GM04504 (cell line): ENCODE measurements around the gene PDCD2L.
A peak's percentile ranks its signal among the peaks of the same experiment; 100 is the strongest.
"Not testable (repeated sequence)": the region's sequence is repeated elsewhere in the genome, so short reads cannot be mapped to it uniquely, and the experiment has no call there.

Source experiments
- DNase-seq: peaks from one replicate; pipeline ENCODE4 v3.0.0-alpha.2; 2012; ENCODE audit warnings: low read depth

Gene PDCD2L, protein sequence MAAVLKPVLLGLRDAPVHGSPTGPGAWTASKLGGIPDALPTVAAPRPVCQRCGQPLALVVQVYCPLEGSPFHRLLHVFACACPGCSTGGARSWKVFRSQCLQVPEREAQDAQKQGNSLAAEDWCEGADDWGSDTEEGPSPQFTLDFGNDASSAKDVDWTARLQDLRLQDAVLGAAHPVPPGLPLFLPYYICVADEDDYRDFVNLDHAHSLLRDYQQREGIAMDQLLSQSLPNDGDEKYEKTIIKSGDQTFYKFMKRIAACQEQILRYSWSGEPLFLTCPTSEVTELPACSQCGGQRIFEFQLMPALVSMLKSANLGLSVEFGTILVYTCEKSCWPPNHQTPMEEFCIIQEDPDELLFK

DNA sequence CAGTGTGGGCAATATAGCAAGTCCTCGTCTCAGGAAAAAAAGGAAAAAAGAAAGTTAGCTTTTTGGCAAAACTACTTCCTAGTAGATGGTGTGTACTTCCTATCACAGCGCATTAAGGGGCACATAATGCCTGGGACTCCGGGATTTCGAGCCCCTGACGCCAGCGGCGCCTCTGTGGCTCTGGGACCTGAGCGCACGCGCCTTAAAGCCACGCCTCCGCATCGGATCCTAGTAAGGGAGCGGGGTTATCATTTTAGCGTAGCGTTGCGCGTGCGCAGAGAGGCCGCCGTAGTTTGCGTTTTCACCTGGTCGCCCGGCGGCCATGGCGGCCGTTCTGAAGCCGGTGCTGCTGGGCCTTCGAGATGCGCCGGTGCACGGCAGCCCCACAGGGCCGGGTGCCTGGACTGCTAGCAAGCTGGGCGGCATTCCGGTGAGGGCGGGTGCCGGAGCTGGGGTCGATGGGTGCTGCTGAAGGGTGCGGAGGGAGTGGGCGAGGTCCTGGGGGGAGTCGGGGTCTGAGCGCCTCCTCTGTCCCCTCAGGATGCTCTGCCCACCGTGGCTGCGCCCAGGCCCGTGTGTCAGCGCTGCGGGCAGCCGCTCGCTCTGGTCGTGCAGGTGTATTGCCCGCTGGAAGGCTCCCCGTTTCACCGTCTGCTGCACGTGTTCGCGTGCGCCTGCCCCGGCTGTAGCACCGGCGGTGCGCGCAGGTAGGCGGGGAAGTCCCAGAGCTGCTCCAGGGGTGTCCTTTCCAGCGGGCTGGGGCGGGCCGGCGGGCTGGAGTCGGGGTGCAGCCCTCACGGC lies at the start of gene PDCD2L:
Gene PDCD2L (plus strand): TSS at position 291 of the 801 bp plus-strand sequence. CDS start 32 bp downstream, at position 323.
- peak; percentile 61 for DNase-seq

DNA sequence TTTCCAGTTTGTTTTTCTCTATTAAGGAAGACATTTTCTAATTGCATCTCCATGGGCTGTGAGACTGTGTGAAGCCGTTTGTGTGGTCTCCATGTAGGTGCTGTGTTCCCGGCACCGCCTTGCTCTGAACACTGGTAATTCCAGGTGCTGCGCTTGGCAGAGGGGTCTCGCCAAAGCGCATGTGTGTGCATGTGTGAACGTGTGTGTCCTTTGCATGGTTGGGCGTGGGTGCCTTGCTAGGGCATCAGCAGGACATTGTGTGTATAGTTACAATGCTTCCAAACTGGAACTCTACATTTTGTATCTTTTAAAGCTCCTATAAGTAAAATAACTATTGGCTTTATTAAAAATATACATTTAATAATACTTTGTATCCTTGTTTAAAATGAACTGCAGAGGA lies 49.0 kb upstream of the PDCD2L start:
- DNase-seq, result no peak

DNA sequence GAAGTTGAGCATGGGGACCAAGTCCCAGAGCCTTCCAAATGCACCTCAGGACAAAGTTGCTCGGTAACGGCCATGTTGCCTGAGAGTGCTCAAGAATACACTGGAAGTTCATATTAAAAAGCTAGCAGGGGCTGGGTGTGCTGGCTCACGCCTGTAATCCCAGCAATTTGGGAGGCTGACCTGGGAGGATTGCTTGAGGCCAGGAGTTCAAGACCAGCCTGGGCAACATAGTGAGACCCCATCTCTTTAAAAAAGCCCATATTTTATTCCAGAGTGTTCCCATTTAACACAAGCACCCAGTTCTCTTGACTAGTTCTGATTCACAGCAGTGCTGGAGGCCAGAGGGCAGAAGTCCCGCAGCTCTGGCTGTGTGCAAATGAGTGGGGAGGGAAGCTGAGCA lies 47.3 kb upstream of the PDCD2L start:
- DNase-seq, result no peak

DNA sequence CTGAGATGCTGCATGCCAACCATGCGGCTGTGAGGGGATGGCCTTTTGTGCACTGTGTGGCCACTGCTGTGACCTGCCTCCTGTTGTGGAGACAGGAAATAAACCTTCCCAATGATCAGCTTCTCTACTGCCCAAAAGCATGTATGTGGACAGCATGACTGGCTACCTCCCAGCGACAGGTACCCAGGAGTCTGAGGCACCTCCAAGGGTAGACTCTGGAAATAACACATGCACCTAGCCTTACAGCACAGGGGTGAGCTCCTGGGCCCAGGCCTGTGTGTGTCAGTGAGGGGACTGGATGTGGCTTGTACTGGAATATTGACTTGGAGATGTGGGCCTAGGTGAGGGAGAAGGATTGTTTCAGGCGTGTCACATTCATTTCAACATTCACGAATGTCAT lies 46.8 kb upstream of the PDCD2L start:
- DNase-seq, result no peak

DNA sequence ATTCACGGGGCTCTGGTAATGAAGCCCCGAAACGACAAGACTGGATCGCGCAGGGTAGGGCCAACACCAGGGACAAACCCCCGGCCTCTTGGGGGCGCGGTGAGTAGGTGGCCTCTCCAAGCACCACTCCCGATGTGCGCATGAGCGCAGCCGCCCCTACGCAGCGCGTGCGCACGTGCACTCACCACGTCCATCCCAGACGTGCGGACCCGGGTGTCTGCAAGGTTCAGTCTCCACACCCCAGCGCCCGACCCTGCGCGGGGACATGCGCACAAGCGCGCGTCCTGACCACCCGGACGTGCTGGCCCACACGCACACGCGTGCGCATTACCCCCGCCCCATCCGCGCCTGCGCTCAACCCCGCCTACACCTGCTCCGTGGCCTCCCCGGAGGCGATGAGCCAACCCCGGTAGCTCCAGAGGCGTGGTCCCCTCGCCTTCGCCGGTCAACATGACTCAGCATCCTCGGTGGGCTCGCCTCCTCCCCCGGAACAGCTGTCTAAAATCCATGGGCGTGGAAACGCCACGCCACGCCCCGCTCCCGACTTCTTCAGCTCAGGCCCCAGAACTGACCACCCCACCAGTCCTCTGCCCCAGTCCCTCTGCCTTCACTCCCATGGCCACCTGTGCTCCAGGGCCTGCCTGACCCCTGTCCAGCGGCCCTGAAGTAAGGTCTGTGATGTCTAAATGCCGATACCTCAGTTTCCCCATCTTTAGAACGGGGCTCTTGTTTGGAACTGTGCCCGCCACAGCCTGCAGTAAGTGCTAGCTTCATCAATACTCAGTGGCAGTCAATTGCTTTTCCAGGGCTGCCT lies 44.9 kb upstream of the PDCD2L start:
- DNase-seq, result peak; percentile 89

DNA sequence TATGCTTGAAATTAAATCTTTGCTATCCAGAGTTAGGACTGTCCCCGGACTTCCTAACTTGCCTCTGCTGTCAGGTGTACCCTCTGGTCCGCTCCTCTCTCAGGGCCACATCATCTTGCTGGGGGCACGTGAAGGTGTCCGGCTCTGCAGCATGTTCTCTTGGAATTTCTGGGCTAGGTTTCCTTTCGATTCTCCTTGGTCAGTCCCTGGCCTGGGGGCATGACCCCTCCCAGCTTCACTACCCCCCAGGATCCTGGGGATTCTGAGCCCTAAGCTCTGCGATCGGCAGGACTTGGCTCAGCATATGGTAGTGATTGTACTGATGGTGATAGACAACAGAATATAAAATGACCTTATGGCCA lies 44.3 kb upstream of the PDCD2L start:
- no peak for DNase-seq

DNA sequence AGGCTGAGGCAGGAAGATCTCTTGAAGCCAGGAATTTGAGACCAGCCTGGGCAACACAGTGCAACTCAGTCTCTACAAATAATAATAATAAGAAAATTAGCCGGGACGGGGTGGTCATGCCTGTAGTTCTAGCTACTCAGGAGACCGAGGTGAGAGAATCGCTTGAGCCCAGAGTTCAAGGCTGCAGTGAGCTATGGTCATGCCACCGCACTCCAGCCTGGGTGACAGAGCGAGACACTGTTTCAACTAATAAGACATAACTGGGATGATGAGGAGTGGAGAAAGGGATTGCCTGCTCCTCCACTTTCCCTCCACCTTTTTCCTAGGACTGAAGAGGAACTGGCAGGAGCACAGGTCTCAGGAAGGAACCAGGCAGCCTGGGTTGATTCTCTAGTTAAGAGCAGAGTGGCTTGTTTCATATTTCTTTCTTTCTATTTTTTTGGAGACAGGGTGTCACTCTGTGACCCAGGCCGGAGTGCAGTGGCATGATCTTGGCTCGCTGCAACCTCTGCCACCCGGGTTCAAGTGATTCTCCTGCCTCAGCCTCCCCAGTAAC lies 43.8 kb upstream of the PDCD2L start:
- DNase-seq, result no peak

DNA sequence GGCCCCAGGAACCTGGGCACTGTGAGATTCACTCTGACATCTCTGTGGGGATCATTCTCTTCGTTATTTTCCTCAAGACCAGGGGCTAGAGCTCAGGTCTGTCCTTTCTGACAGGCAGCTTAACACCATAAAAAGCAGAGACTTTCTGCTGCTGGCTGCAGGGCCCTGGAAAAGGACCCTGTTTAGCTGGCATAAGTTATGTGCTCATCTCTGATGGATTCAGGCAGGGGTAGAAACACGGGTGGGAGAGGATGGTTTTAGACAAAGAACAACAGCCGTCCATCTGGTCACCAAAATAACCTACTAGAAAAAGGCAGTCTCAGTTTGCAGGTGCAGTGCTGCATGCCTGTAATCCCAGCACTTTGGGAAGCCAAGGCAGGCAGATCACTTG lies 41.5 kb upstream of the PDCD2L start:
- no peak for DNase-seq

DNA sequence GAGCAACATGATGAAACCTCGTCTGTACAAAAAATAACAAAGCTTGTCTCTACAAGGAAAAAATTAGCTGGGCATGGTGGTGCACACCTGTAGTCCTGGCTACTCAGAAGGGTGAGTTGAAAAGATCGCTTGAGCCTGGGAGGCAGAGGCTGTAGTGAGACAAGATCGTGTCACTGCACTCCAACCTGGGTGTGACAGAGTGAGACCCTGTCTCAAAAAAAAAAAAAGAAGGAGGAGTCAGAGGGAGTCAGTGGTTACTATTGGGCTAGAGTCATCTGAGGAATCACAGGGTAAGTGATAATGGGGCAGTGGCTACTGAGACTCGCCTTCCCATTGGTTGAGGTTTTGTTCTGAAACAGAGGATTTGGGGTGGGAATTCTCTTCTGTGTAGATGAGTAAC lies 41.1 kb upstream of the PDCD2L start:
- DNase-seq, result no peak

DNA sequence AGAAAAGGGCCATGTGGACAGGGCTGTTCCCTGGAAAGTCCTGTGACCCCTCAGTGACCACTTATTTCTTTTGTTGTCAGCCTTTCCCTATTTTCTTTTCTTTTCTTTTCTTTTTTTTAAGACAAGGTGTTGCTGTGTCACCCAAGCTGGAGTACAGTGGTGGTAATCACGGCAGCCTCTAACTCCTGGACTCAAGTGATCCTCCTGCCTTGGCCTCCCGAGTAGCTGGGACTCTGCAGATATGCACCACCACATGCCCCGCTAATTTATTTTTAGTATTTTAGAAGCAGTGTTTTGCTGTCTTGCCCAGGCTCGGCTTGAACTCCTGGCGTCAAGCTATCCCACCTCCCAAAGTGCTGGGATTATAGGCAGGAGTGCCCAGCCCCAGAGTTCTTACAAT lies 40.3 kb upstream of the PDCD2L start:
- no peak for DNase-seq

DNA sequence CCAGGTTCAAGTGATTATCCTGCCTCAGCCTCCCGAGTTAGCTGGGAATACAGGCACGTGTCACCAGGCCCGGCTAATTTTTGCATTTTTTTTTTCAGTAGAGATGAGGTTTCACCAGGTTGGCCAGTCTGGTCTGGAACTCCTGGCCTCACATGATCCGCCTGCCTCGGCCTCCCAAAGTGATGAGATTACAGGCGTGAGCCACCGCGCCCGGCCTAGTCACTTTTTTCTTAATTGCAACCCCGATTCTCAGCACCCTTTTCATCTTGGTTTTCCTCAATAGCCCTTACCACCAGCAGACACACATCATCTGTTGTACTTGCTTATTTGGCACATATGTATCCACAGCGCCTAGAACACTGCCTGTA lies 39.8 kb upstream of the PDCD2L start:
- DNase-seq, result no peak

DNA sequence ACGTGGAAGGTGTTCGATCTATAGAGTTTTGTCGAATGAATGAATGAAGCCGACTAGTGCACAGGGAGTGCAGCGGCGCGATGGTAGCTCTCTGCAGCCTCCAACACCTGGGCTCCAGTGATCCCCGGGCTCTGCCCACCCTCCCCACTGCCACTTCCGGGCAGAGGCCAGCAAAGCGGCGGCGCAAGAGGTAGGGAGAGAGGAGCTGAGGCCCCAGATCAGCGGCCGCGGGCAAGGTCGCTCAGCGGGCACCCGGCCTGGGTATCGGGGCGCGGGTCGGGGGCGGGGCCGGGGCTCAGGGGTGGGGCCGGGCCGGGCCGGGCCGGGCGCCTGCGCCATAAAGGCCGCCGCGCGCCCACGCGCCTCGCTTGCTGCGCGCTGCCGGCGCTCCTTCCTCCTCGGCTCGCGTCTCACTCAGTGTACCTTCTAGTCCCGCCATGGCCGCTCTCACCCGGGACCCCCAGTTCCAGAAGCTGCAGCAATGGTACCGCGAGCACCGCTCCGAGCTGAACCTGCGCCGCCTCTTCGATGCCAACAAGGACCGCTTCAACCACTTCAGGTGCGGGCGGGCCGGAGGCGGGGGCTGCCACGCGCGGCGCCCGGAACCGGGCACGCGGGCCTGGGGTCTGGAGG lies 39.3 kb upstream of the PDCD2L start, which contains the start of gene GPI:
Gene GPI (plus strand): TSS at position 367 of the 633 bp plus-strand sequence. CDS start 71 bp downstream, at position 438.
- no peak for DNase-seq

DNA sequence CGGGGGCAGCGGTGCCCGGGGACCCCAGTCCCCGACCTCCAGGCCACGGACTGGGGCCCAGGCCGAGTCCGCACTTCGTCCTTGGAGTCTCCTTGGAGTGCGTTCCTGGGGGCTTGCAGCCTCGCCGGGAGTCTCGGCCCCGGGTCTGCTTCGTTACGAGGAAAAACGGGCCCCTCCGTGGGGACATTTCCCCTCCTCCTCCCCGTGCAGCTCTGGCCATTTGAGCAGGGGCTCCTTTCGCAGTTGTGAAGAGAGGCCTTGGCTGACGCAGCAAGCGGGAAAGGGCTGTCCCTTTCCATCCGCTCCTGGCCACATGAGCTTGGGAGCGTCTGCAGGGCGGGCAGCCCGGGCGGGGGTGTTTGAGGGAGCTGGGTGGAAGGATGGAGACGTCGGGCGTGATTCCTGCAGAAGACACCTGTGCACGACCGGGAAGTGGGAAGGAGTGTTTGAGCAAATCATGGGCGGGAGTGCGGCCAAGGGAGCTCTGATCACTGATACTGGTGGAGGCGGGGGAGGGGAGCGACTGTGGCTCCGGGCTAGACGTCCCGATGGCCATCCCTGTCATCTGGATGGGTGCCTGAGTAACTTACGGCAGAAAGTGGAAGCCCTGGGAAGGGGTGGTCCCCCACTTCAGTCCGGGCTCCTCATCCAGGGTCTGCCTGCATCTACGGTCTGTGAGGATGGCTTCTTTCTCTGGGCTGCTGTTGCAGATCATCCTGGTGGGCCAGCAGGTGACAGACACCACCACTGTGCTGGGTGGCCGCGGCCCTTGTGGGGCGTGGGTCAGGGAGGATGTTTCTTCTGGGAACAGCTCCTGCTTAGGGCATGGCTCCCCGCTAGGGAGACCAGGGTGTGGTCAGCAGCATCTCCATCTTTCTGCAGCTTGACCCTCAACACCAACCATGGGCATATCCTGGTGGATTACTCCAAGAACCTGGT lies 38.5 kb upstream of the PDCD2L start:
- no peak for DNase-seq

DNA sequence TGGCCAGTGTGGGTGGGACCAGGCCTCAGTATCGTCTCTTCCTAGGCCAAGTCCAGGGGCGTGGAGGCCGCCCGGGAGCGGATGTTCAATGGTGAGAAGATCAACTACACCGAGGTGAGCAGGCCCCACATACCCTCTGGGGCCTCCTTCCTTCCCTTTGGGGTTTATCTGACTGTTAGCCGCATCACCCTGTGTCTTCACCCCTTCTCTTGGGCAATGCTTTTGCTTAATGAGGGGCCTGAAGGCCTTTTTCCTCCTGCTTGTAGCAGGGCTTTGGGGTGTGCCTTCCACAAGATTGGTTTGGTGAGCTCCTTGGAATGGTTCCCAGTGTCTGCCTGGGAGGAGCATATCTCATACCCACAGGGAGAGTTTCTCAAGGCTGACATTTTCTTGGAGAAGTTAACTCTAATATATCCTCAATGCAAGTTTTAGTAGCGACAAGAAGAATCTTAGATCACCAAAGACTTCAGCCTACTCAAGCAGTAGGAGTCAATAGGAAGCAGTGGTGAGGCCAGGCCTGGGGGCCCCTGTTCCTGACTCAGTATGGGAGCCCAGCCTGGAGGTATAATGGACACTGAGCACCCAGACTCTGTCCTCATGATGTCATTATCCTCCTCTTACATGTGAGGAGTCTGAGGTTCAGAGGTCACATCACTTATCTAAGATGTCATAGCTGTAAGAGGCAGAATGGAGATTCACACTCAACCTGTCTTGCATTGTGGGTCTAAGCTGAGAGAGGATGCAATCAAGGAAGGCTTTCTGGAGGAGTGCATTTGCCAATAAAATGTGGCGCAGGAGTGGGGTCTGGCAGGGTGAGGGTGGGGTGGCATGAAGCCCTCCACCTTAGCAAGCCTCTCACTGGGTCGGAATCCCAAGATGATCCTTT lies 37.2 kb upstream of the PDCD2L start:
- DNase-seq, result peak; percentile 39

DNA sequence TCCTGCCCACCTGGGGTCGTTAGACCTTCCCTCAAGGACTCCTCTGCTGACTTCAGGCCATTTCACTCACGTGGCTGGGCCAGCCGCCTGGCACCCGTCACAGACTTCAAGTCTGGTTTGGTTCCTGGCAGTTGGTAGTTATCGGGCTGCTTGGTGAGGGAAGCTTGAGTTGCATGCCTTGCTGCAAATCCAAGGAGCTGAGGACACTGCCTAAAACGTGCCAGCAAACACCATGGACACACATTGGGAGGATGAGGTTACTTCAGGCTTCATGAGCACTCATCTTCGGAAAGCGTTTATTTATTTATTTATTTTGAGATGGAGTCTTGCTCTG lies 36.6 kb upstream of the PDCD2L start:
- DNase-seq, result no peak

DNA sequence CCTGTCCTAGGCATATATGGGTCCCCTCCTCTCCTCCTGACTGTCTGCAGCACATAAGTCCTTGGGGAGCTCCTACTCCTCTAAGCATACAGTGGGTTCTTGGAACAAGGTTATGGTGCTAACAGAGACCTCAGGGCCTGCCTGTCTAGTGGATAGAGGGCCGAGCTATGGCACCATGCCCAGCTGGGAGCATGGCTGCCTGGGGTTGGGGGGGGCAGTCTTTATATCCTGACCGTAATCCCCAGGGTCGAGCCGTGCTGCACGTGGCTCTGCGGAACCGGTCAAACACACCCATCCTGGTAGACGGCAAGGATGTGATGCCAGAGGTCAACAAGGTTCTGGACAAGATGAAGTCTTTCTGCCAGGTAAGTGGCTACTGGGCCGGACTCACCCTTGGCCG lies 35.9 kb upstream of the PDCD2L start:
- DNase-seq, result no peak

DNA sequence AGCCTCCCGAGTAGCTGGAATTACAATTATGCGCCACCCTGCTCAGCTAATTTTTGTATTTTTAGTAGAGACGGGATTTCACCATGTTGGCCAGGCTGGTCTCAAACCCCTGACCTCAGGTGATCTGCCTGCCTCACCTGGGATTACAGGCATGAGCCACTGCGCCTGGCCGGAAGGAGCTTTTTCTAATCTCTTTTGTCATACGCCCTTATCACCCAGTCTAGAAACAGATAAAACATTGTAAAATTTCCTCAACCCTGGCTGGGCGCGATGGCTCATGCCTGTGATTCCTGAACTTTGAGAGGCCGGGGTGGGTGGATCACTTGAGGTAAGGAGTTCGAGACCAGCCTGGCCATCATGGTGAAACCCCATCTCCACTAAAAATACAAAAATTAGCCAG lies 35.0 kb upstream of the PDCD2L start:
- not testable (repeated sequence) for DNase-seq

DNA sequence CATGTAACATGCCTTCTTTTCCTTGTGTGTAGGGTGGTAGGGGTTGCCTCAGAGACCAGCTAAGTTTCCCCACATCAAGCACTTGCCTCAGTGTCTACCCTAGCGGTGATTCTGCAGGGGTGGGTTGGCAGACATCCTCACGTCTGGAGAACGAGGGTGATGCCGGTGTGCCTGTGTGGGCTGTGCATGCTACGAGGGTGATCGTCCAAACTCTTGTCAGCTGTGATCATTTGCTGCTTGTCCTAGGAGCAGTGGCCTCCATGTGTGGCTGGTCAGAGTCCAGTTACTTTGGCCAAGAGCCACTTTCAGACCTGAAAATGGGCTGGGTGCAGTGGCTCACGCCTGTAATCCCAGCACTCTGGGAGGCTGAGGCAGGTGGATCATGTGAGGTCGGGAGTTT lies 34.1 kb upstream of the PDCD2L start:
- DNase-seq, result no peak

DNA sequence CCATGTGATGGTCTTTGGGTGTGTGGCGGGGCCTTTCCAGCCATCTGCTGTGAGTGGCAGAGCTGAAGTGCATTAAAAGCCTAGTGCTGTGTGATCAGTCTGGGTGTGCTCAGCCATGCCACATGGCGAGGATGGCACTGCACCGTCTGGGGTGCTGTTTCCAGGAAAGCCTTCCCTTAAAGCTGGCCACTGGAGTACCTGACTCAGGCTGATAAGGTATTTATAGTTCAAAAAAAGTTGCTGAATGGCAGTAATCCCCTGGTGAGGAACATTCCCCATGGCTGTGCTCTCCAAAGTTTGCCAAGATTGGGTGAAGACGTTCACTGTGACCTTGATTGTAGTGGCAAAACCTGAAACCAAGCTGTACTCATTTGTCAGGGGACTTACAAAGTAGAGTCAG lies 33.2 kb upstream of the PDCD2L start:
- DNase-seq, result no peak
